Skeletal muscle satellite cell (primary cell): ENCODE data around the gene BST2.

Experiments
- H3K27me3 ChIP-seq: 2 replicates; pipeline ENCODE4 v1.7.0; 2013; ENCODE audit warnings: low read length; ENCODE audit not compliant: control insufficient read depth, insufficient read depth
- H3K36me3 ChIP-seq: 2 replicates; pipeline ENCODE4 v1.7.0; 2013; ENCODE audit warnings: mild to moderate bottlenecking, control low read depth, low read length; ENCODE audit not compliant: insufficient read depth
- H3K4me1 ChIP-seq: 2 replicates; pipeline ENCODE4 v1.7.0; 2013; ENCODE audit warnings: low read length; ENCODE audit not compliant: control insufficient read depth, insufficient read depth
- H3K4me2 ChIP-seq: 2 replicates; pipeline ENCODE4 v1.7.0; 2013; ENCODE audit warnings: mild to moderate bottlenecking, low read length
- H3K4me3 ChIP-seq: 2 replicates; pipeline ENCODE4 v1.7.0; 2013; ENCODE audit warnings: low read length
- H3K9ac ChIP-seq: 2 replicates; pipeline ENCODE4 v1.7.0; 2013; ENCODE audit warnings: mild to moderate bottlenecking, low read depth, low read length, moderate library complexity
- H3K9me3 ChIP-seq: replicated peaks from 2 replicates; pipeline ENCODE4 v1.7.0; 2013; ENCODE audit warnings: mild to moderate bottlenecking, control low read depth, low read length

BST2 gene

DNA sequence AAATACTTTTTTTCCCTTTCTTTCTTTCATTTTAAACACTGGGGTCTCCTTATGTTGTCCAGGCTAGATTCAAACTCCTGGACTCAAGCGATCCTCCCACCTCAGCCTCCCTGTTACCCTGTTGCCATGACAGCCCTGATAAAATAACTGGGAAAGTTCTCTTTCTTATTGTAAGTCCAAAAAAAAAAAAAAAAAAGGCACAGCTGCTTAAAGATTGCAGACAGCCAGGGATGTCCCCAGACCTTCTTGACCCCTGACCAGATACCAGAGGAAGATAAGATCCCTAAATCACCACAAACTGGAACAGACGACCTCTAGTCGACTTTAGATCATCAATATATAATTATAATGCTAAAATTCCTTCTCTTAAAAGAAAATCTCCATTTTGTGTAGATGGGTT is 13.3 kb upstream of the BST2 start:
- Histone ChIP-seq H3K36me3 (no peaks in the 10 kb centered on the region), H3K4me2 (peak overlapping the region; percentile 80), H3K9me3 (no peaks in the 10 kb centered on the region), H3K9ac (peak overlapping the region; percentile 67), H3K4me3 (peak overlapping the region; percentile 69), H3K27me3 (peaks cover 11% of the 10 kb centered on the region), H3K4me1 (peaks cover 11% of the 10 kb centered on the region)

DNA sequence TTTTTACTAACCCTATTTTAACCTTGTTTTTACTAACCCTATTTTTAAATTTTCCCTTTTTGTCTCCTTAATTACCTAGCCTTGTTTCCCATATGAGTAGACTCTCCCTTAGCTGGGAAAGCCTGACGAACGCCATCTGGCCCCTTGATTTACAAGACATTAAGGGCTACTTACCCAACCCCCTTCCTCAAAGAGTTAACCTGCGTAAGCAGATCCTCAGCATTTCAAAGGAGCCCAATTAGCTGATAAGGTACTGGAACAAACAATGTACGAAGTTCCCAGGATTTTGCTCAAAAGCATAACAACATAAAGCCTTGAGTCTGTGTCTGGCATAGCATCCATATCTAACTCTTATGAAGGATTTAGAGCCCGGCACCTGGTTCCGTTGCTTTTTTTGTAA is 9.7 kb upstream of the BST2 start:
- no peak overlapping the region for H3K9ac ChIP-seq
- no peak overlapping the region for H3K4me3 ChIP-seq
- H3K9me3 ChIP-seq = no peaks in the 10 kb centered on the region
- H3K4me2 ChIP-seq = no peak overlapping the region
- no peaks in the 10 kb centered on the region for H3K36me3 ChIP-seq
- H3K27me3 ChIP-seq = peaks cover 28% of the 10 kb centered on the region
- H3K4me1 ChIP-seq = peaks cover 6% of the 10 kb centered on the region

DNA sequence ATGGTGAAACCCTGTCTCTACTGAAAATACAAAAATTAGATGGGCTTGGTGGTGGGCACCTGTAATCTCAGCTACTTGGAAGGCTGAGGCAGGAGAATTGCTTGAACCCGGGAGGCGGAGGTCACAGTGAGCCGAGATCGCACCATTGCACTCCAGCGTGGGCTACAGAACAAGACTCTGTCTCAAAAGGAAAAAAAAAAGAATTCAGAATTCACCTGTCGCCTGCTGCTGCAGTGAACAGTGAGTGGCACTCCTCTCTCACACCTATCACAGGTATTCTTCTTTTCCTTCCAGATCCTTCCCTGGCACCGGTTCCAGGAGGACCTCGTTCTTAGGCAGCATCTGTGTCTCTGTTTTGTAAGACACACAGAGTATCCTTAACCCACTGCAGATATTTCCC is 8.7 kb upstream of the BST2 start:
- no peaks in the 10 kb centered on the region for H3K36me3 ChIP-seq
- H3K9me3 ChIP-seq = no peaks in the 10 kb centered on the region
- no peak overlapping the region for H3K4me3 ChIP-seq
- H3K4me1 ChIP-seq = peaks cover 3% of the 10 kb centered on the region
- H3K4me2 ChIP-seq = no peak overlapping the region
- H3K27me3 ChIP-seq = peaks cover 28% of the 10 kb centered on the region
- H3K9ac ChIP-seq = no peak overlapping the region

DNA sequence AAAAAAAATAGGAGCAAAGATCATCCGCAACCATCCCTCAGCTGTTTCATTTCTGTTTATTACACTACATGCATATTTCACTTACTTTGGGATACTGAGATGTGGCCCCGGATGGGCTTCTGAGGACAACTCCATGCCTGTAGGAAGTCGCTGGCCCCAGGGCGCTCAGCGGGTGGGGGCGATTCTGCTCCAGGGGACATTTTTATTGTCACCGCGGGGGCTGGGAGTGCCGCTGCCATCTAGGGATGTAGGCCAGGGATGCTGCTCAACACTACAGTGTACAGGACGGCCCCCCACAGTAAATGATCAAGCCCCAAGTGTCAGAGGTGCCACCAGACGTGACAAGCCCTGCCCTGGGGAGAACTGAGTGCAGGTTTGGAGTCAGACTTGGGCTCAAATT is 6.4 kb upstream of the BST2 start:
- Histone ChIP-seq H3K36me3 (no peaks in the 10 kb centered on the region), H3K4me3 (no peak overlapping the region), H3K4me1 (peaks cover under 1% of the 10 kb centered on the region), H3K27me3 (peaks cover 28% of the 10 kb centered on the region), H3K9me3 (no peaks in the 10 kb centered on the region), H3K9ac (no peak overlapping the region), H3K4me2 (no peak overlapping the region)

DNA sequence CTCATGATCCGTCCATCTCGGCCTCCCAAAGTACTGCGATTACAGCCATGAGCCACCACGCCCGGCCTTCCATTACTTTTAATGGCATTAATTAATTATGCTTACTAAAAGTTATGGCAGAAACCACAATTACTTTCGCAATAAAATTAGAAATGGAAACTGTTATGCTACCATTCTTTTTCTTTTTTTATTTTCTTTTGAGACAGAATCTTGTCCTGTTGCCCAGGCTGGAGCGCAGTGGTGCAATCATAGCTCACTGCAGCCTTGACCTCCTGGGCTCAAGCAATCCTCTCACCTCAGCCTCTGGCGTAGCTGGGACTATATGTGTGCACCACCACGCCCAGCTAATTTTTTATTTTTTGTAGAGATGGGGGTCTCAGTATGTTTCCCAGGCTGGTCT is 4.6 kb upstream of the BST2 start:
- Histone ChIP-seq H3K27me3 (peaks cover 23% of the 10 kb centered on the region), H3K4me1 (peaks cover 13% of the 10 kb centered on the region), H3K4me2 (no peak overlapping the region), H3K36me3 (no peaks in the 10 kb centered on the region), H3K9me3 (no peaks in the 10 kb centered on the region), H3K4me3 (no peak overlapping the region), H3K9ac (no peak overlapping the region)

DNA sequence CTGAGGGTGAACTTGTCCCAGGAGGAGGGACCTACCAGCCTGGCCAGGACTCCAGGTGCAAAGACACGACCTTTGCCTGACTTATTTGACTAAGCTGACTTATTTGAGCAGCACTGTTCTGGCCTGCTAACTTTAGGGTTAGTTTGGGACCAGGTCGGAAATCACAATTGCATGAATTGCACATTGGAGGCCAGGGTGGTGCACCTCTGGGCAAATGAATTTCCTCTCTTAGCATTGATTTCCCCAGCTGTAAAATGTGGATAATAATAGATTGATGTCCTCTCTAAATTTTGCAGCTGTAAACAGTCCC is 1.4 kb upstream of the BST2 start:
- H3K4me1 ChIP-seq = peaks cover 13% of the 10 kb centered on the region
- peaks cover 6% of the 10 kb centered on the region for H3K27me3 ChIP-seq
- H3K36me3 ChIP-seq = no peaks in the 10 kb centered on the region
- no peak overlapping the region for H3K4me3 ChIP-seq
- no peak overlapping the region for H3K4me2 ChIP-seq
- no peak overlapping the region for H3K9ac ChIP-seq
- no peaks in the 10 kb centered on the region for H3K9me3 ChIP-seq

DNA sequence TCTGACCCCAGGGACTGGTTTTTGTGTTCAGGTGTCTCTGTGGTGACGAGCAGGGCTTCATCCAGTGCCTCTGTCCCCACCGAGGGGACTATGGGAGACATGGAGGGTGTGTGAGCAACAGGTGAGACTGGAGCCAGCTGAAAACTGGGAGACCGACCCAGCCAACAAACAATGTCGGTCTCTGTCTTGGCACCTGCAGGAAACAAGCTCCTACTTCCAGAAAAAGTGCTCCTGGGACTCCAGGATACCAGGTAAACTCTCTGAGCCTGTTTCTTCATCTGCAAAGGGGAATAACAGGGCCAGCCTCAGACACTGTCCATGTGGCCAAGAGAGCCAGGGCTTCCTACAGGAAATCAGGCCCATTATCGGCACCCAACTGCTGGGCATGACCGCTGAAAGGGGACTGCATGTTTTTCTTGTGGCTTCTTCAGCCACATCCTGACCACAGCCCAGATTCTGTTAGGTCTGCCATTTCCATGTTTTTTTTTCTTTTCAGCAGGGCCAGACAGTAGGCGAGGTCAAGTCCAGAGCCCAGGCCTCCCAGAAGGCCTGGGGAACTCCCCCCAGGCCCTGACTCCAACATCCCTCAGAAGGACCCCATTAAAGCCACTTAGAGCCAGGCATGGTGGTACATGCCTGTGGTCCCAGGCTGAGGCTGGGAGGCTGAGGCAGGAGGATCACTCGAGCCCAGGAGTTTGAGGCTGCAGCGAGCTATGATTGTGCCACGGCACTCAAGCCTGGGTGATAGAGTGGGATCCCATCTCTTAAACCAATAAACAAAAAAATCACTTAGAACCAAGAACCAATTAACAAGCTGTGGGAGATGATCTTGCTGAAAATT is 836 bp upstream of the BST2 start:
- no peak overlapping the region for H3K9ac ChIP-seq
- peaks cover 13% of the 10 kb centered on the region for H3K4me1 ChIP-seq
- H3K9me3 ChIP-seq = no peaks in the 10 kb centered on the region
- no peak overlapping the region for H3K4me3 ChIP-seq
- no peaks in the 10 kb centered on the region for H3K36me3 ChIP-seq
- peak overlapping the region; percentile 21 for H3K4me2 ChIP-seq
- peaks cover 4% of the 10 kb centered on the region for H3K27me3 ChIP-seq

DNA sequence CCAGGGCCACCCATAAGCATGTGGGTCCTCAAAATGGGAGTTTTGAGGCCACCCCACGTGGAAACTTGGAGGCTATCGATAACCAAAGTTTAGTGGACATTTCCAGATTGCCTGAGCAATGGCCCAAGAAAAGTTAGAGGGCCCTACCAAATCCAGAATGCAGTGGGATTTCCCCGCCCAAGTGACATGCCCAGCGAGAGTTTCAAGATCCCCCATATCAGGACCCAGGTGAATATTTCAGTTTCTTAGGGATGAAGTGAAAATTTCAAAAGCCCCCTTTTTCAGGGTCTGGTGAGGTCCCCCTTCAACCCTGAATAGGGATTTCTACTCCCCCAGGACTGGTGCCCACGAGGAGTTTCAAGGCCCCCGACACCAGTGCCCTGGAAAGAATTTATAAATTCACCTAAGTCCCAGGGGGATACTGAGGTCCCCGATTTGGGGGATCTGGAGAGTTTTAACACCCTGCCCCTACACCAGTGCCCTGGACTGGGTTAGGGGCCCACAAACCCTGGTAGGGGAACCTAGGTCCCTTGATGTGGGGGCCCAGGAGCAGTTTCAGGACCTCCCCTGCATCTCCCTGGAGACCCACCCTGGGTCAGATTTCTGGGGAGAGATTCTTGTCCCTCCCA is 695 bp downstream of the BST2 start:
- peaks cover 4% of the 10 kb centered on the region for H3K27me3 ChIP-seq
- no peaks in the 10 kb centered on the region for H3K36me3 ChIP-seq
- no peak overlapping the region for H3K4me3 ChIP-seq
- H3K9me3 ChIP-seq = no peaks in the 10 kb centered on the region
- H3K4me2 ChIP-seq = no peak overlapping the region
- no peak overlapping the region for H3K9ac ChIP-seq
- peaks cover 13% of the 10 kb centered on the region for H3K4me1 ChIP-seq

DNA sequence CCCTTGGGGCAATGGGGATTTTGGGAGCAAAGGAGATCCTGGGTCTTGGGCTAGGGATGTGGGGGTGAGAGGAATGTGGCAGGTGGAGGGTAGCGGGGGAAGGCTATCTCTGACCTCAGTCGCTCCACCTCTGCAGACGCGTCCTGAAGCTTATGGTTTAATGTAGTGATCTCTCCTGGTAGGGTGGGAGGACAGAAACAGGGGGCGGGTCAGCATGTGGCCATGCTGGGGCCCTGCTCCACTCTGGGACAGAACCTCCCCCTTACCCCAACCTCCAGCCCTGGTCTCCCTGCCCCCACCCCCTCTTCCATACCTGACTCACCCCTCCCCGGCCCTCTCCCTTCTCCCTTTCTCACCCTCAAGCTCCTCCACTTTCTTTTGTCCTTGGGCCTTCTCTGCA is 1.4 kb downstream of the BST2 start:
- Histone ChIP-seq H3K4me1 (peaks cover 13% of the 10 kb centered on the region), H3K4me3 (no peak overlapping the region), H3K9ac (no peak overlapping the region), H3K36me3 (no peaks in the 10 kb centered on the region), H3K9me3 (no peaks in the 10 kb centered on the region), H3K27me3 (peaks cover 4% of the 10 kb centered on the region), H3K4me2 (no peak overlapping the region)

DNA sequence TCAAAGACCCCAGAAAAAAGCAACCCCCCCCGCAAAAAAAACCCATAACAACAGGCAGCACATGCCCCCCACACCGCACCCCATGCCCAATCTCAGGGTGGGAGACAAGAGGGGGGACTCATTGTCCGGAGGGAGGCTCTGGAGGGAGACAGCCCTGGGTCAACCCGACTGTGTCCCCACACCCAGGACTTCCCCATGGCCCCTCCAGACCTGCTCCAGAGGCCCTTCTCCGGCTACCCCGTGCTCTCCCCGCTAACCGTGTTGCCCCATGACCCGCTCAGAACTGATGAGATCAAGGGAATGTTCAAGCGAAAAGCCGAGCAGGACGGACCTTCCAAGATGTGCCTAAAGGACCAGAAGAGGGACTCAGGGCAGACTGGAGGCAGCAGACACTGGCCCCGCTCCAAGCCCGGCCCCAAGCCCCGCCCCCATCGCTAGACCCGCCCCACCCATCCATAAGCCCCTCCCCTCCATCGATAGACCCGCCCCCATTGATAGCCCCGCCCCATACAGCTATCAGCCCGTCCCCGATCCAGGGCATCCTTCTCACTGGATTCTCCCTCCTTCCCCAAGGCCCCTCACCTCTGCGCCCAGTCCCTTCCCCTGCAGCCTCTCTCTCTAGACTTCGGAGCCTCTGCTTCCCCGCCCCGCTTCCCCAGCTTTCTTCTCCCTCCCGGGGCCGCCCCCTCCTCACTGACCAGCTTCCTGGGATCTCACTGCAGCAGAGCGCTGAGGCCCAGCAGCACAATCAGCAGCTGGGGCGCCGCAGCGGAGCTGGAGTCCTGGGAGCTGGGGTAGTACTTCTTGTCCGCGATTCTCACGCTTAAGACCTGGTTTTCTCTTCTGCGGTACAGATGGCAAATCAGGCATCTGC is 2.2 kb downstream of the BST2 start:
- Histone ChIP-seq H3K9me3 (no peaks in the 10 kb centered on the region), H3K9ac (no peak overlapping the region), H3K4me2 (no peak overlapping the region), H3K36me3 (no peaks in the 10 kb centered on the region), H3K4me3 (no peak overlapping the region), H3K27me3 (peaks cover 4% of the 10 kb centered on the region), H3K4me1 (peaks cover 13% of the 10 kb centered on the region)

DNA sequence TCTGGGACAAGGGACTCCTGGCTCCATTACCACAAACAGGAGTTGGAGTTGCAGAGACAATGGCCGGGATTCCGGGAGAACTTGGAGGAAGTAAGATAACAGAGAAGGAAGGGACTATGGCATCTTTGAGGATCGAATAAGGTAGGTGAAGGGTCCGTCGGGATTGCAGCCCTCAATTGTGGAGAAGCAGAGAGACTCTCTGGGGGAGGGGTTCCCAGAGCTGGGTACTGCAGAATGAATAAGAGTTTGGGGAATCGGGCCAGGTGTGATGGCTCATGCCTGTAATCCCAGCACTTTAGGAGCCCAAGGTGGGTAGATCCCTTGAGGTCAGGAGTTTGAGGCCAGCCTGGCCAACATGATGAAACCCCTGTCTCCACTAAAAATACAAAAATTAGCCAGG is 3.8 kb downstream of the BST2 start:
- Histone ChIP-seq H3K27me3 (peaks cover 4% of the 10 kb centered on the region), H3K4me1 (peaks cover 11% of the 10 kb centered on the region), H3K9me3 (no peaks in the 10 kb centered on the region)

More for the DNA sequence above, 3.8 kb downstream of the BST2 start:
- Histone ChIP-seq H3K36me3 (no peaks in the 10 kb centered on the region), H3K9ac (no peak overlapping the region), H3K4me2 (no peak overlapping the region), H3K4me3 (no peak overlapping the region)
